ENCODE measurements around the gene SNTG2. TPM values are rescaled to one million over a fixed set of nuclear protein-coding genes. Genes with fewer than 3 reads are reported as not detected.

Gene SNTG2
- polyA plus RNA-seq, 3 donors, result not detected

GRCh38 chr2:1051075-1051474, 100.4 kb downstream of the SNTG2 start:
- no peak overlapping the region for H3K9ac ChIP-seq (ENCODE audit: insufficient read depth, low read length, poor library complexity, severe bottlenecking)
- peaks cover 0 to 9% (median 3%) of the 10 kb centered on the region in 7 donors for H3K9me3 Mint-ChIP-seq
- no peak overlapping the region for H3K4me3 ChIP-seq (replicated peaks in 1 of 3; ENCODE audit: low read depth in 2 of 3, low read length in 3 of 3)
- H3K36me3 Mint-ChIP-seq, result no peaks in the 10 kb centered on the region
- DNase-seq, result no peak
- WGBS (ENCODE audit: insufficient coverage), result no CpG with 5 or more reads among the region's 3 CpGs
- H2AFZ ChIP-seq (ENCODE audit: insufficient read depth, low read depth, low read length, poor library complexity, severe bottlenecking), result no peak overlapping the region
- H3K27me3 Mint-ChIP-seq (ENCODE audit: low read depth in 3 of 3), result peaks cover 0 to 3% (median 1%) of the 10 kb centered on the region in 3 donors
- H3K4me1 ChIP-seq (ENCODE audit: control insufficient read depth in 1 of 2, insufficient read depth in 2 of 2, low read length in 2 of 2), result no peaks in the 10 kb centered on the region
- H3K36me3 ChIP-seq (replicated peaks in 1 of 2; ENCODE audit: control insufficient read depth in 1 of 2, insufficient read depth in 2 of 2, low read length in 2 of 2), result no peaks in the 10 kb centered on the region
- H3K4me2 ChIP-seq (replicated peaks; ENCODE audit: extremely low read depth, low read length, poor library complexity, severe bottlenecking), result no peak overlapping the region
- H3K27ac Mint-ChIP-seq, result no peak overlapping the region
- no peaks in the 10 kb centered on the region for H3K27me3 ChIP-seq (ENCODE audit: control insufficient read depth in 2 of 2, insufficient read depth in 2 of 2, low read length in 2 of 2)
- no peaks in the 10 kb centered on the region for H3K79me2 ChIP-seq (ENCODE audit: insufficient read depth, low read length)
- H3K4me1 Mint-ChIP-seq, result no peaks in the 10 kb centered on the region
- intact Hi-C loops (cut with micrococcal nuclease), result no loop called here
- no peak overlapping the region for H3K27ac ChIP-seq (ENCODE audit: low read depth in 1 of 2, low read length in 2 of 2)
- H3K9me3 ChIP-seq (replicated peaks in 1 of 2; ENCODE audit: control insufficient read depth in 1 of 2, insufficient read depth in 1 of 2, low read length in 2 of 2), result peaks cover 0 to 3% of the 10 kb centered on the region in 2 donors
- no peak overlapping the region for H3K4me3 Mint-ChIP-seq
- TF ChIP-seq CTCF (IDR thresholded peaks at IDR 0.05), result no peak
- no peaks in the 10 kb centered on the region for H4K20me1 ChIP-seq (ENCODE audit: insufficient read depth, low read length)

GRCh38 chr2:1052771-1053191, 102.1 kb downstream of the SNTG2 start:
- no peak overlapping the region for H3K4me2 ChIP-seq (replicated peaks; ENCODE audit: extremely low read depth, low read length, poor library complexity, severe bottlenecking)
- Mint-ChIP-seq H3K9me3 (peaks cover 0 to 13% (median 2%) of the 10 kb centered on the region in 7 donors), H3K27me3 (ENCODE audit: low read depth in 3 of 3) (peaks cover 0 to 3% (median 1%) of the 10 kb centered on the region in 3 donors), H3K4me3 (no peak overlapping the region), H3K4me1 (no peaks in the 10 kb centered on the region), H3K36me3 (no peaks in the 10 kb centered on the region), H3K27ac (no peak overlapping the region)
- peaks cover 0 to 6% of the 10 kb centered on the region in 2 donors for H3K9me3 ChIP-seq (replicated peaks in 1 of 2; ENCODE audit: control insufficient read depth in 1 of 2, insufficient read depth in 1 of 2, low read length in 2 of 2)
- H3K4me1 ChIP-seq (ENCODE audit: control insufficient read depth in 1 of 2, insufficient read depth in 2 of 2, low read length in 2 of 2), result no peaks in the 10 kb centered on the region
- intact Hi-C loops (cut with micrococcal nuclease), result no loop called here
- no peak overlapping the region for H3K27ac ChIP-seq (ENCODE audit: low read depth in 1 of 2, low read length in 2 of 2)
- DNase-seq, result no peak
- 97% methylated on average over 3 of the region's 8 CpGs for WGBS (ENCODE audit: insufficient coverage)
- no peaks in the 10 kb centered on the region for H3K36me3 ChIP-seq (replicated peaks in 1 of 2; ENCODE audit: control insufficient read depth in 1 of 2, insufficient read depth in 2 of 2, low read length in 2 of 2)
- no peak for TF ChIP-seq CTCF (IDR thresholded peaks at IDR 0.05)
- H3K27me3 ChIP-seq (ENCODE audit: control insufficient read depth in 2 of 2, insufficient read depth in 2 of 2, low read length in 2 of 2), result no peaks in the 10 kb centered on the region
- no peaks in the 10 kb centered on the region for H3K79me2 ChIP-seq (ENCODE audit: insufficient read depth, low read length)
- H4K20me1 ChIP-seq (ENCODE audit: insufficient read depth, low read length), result no peaks in the 10 kb centered on the region
- H3K4me3 ChIP-seq (replicated peaks in 1 of 3; ENCODE audit: low read depth in 2 of 3, low read length in 3 of 3), result no peak overlapping the region
- H3K9ac ChIP-seq (ENCODE audit: insufficient read depth, low read length, poor library complexity, severe bottlenecking), result no peak overlapping the region
- no peak overlapping the region for H2AFZ ChIP-seq (ENCODE audit: insufficient read depth, low read depth, low read length, poor library complexity, severe bottlenecking)

All from CD14-positive monocyte (primary cell).